Stimulated activated CD8-positive, alpha-beta memory T cell treated with anti-CD3 and anti-CD28 coated beads, Interleukin-12 subunit alpha, Interleukin-12 subunit beta, amount 100 ng/mL, for 24 hours (primary cell): ENCODE data around the gene GRAP.

Experiments
- DNase-seq: peaks from one replicate; pipeline ENCODE4 v3.0.0-alpha.2; 2020; ENCODE audit errors: extremely low read depth

GRAP gene

GRCh38 chr17:19018600-19018950 lies 28.2 kb downstream of the GRAP start:
- DNase-seq: no peak

- no peak for DNase-seq
Measured at GRCh38 chr17:19017804-19018599, 28.8 kb downstream of the GRAP start.

DNA sequence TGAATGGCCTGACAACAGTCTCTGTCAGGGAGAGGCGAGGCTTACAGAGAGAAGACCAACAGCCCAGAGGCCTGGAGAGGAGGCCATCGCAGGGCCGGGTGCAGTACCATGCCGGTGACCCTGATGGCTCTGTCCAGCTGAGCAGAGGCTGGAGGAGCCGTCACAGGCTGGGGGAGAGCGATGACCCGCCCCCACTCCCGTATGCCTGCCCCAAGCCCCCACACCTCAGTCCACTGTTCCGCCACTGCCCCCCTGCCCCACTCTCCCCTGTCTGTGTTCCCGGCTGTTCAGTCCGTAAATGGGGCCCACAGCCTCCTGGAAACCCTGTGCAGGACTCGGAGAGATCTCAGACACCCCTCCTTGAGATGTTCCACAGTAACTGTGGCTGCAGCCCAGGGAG lies 29.4 kb downstream of the GRAP start:
- DNase-seq: no peak

DNA sequence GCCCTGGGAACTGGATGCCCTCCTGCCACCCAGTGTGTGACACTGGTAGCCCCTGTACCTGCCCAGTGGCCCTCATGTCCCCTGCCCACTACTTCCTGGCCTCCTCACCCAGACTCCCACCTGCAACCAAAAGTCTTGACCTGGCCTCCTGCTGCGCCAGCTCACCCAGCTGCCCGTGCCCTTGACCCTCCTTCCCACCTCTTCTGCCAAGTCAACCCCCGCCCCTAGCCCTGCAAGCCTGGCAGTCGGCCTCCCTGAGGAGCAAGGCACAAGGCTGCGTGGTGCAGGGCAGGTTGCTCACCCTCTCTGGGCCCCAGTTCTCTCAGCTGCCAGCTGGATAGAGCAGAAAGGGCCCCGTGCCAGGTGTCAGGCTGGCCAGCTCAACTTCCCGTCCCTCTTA lies 29.9 kb downstream of the GRAP start:
- DNase-seq: no peak

- no peak for DNase-seq
Measured at GRCh38 chr17:19016297-19016696, 30.5 kb downstream of the GRAP start.

DNA sequence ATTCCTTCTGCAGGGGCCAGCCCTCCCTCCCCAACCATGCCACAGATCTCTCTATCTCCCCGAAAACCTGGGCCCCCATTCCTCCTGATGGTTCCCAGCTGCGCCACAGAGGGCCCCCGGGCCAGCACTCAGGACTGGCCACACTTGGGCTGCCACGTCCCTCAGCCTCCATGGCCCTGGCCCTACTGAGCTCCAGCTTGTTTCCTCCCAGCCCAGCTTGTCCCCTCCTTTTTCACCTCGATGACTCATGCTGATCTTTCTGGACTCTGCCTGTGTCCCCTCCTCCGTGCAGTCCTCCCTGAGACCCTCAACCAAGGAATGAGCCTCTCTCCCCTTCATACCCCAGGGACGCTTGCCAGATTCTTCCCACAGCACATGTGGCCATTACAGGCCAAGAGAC lies 31.3 kb downstream of the GRAP start:
- no peak for DNase-seq

DNA sequence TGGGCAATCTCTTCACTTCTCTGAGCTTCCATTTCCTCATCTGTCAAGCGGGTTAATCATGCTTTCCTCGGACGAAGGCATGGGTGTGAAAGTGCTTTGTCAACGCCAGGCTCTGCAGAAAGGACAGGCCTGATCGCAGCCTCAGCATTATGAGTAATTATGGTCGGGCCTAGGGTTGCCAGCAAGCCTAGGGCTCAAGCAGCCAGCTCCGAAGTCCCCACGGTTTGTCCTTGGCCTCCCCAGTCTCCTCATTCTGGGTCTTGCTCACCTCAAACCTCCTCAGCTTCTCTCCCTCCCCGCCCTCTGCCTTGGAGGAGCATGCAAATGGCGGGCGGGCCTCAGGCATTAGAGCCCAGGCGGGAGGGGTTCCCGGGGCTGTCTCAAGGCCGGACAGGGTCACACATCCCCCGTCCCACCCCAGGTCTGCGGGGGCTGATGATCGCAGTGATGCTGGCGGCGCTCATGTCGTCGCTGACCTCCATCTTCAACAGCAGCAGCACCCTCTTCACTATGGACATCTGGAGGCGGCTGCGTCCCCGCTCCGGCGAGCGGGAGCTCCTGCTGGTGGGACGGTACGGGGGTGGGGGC lies 32.0 kb downstream of the GRAP start:
- no peak for DNase-seq

- no peak for DNase-seq
Measured at GRCh38 chr17:19013806-19014627, 32.7 kb downstream of the GRAP start.

- no peak for DNase-seq
Measured at GRCh38 chr17:19013226-19013625, 33.5 kb downstream of the GRAP start.

DNA sequence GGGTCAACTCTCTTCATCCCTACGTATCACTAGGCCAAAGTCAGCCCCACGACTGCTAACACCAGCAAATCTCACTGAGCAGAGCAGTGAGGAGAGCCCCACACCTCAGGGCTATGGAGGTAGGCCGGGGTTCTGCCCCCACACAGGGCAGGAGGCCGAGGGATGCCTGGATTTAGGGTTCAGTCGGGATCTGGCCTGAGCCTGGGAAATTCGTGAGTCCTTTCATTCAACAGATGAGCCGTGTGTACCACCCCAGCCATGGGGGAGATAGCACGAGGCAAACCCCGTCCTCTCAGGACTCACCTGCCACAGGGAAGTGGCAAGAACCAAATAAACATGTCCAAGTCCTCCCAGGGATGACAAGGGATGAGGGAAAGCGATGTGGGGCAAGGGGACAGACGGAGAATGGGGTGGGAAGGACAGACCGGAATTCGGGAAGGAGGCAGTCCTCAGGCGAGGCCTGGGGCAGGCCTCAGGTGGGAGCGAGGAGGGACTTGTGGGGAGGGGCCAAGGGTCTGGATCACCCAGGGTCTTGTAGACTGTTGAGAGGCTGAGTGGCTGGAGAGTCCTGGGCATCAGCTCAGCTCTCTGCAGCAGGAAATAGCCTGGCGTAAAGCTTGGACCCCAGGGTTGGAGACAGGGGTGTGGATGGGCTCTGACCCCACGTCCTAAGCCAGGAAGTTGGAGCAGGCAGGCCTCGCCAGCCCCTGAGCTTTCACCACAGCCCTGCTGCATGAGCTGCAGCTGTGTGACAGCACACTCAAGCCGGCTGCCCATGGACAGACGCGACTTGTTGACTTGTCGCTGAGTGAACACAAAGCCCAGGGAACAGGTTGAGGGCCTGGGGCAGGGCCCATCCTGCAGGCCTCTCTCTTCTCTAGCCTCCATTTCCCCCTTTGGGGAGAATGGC lies 34.3 kb downstream of the GRAP start:
- DNase-seq: no peak

- no peak for DNase-seq
Measured at GRCh38 chr17:19011581-19011980, 35.2 kb downstream of the GRAP start.

DNA sequence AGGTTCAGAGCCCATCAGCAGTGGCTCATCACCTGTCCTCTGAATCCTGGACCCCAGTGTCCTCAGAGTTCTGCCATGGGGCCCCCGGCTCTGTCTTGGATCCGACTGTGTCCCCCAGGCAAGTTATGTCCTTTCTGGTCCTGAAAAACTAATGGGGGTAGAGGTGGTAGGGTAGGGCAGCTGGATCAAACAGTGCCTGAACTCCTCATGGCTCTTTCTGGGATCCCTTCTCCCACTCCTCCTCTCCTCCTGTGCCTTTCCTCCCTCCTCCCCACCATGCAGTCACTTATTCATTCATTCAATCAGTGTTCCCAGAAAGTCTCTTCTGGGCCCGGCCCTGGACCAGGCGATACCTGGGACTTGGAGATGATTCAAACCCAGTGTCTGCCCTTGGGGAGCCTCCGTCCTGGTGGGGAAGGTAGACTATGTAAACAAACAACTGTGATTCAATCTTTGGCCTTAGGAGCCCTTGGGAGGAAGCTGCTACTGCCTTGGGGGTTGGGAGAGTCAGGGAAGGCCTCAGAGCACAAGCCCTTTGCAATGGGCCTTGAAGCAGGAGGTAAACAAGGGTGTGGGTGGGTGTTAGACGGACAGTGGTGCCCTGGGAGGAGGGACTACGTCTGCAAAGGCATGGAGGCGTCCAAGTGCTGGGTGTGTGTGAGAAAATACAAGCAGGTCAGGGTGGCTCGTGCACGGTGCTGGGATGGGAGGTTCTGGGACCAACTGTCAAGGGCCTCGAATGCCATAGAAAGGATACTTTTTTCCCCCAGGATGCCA lies 35.8 kb downstream of the GRAP start:
- no peak for DNase-seq

DNA sequence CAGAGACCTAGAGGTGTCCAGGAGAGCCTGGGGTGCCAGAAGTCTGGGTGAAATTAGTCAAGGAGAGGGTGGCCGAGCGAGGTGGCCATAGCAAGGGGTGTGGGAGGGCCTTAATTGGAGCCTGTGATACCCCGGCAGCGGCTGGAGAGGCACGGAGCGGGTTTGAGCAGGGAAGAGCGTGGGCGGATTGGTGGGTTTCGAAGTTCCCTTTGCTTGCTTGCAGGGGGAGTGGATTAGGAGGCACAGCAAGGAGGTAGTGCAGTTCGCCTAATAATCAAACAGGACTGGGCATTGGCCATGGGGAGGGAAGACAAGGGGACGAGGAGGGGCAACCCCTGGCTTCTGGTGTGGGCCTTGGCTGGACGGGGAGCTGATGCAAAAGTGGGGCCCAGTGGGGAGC lies 36.8 kb downstream of the GRAP start:
- no peak for DNase-seq

- DNase-seq: no peak
Measured at GRCh38 chr17:19006698-19007097, 40.1 kb downstream of the GRAP start.

DNA sequence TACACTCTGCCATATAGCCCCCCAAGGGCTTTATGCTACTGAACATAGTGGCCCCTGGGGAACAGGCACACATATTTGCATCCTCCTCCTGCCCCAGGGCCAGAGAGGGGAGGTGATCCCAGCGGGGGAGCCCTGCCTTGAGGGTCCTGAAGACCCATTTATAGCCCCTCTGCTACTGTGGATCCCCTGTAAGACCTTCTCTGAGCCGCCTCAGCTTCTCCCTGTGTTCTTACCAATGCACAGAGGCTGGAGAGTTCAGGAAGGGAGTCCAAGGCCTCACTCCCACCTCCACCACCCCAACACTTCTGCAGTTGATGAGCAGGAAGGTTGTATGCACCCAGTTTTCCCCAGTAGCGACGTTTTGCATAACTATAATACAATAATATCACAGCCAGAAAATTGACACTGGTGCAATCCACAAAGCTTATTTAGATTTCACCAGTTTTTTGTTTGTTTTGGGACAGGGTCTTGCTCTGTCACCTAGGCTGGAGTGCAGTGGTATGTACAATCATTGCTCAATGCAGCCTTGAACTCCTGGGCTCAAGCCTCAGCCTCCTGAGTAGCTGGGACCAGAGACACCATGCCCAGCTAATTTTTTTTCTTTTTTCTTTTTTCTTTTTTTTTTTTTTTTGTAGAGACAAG lies 40.8 kb downstream of the GRAP start:
- no peak for DNase-seq

DNA sequence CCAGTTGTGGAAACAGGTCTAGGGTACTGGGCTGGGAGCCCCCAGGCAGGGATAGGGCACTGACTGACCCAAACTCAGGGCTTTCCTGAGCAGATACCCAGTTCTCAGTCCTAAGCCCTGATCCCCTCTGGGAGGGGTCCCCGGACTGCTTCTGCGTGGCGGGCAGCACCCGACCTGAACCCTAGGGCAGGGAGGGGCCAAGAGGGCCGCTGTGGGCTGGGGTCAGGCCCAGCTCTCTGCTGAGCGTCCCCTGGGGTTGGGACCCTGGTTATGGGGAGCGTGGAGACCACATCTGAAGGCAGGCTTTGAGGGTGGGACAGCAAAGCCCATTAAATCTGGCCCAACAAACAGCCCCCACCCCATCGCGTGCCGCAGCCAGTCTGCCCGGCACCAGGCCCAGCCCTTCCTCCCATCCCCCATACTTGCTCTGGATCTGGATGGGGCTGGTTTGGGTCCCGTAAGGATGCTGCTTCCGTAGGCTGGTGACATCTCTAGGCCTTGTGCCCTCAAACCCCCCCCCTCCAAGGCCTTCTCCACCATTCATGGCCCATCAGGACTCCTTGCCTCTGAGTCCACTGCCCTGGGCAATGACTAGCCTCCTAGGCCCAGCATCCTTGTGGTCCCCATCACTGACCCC lies 41.5 kb downstream of the GRAP start:
- DNase-seq: no peak

DNA sequence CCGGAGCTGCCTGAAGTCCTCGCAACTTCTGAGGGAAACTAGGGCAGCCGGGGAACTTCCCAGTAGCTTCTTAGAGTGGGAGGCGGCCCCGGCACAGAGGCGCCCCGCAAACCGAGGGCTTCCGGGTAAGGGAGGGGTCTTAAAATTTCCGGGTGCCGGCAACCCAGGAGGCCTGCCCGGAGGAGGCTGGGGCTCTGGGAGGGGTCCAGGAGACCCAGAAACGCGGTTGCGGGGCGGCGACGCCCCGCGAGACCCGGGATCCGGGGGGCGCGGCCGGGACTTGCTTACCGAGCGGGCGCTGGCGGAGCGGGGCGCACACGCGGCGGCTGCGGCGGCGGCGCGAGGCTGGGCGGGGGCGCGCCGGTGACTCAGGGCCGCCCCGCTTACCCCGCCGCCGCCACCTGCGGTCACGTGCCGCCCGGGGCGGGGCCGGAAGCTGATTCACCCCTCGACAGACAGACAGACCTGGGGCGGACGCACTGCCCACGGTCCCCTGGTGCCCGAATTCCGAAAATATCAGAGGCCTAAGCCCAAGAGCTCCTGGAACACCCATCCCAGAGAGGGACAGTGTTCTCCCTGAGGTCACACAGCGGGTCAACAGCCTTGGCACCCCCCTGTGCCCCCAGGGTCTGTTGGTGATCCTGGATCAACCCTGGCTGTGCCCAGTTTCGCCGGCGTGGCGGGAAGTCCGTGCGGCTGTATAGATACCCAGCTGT lies 42.2 kb downstream of the GRAP start, which contains the start of gene FAM83G:
Gene FAM83G, minus strand, starts transcription at position 344 of the 716 bp plus-strand sequence. CDS start 723 bp downstream, outside the sequence.
- DNase-seq: peak; percentile 75

GRCh38 chr17:19003543-19004420 lies 43.0 kb downstream of the GRAP start:
- DNase-seq: no peak
